Bone marrow (tissue), 2 donors: Measurements from ENCODE around the gene CHID1.

Experiments used
- DNase-seq, 2 donors: peaks; one replicate each; lab custom pipeline; 2025; lab: John Stamatoyannopoulos, UW

The CHID1 gene

GRCh38 chr11:823441-824291 lies 86.9 kb downstream of the CHID1 start:
- DNase-seq = no peak

GRCh38 chr11:821512-822371 lies 88.9 kb downstream of the CHID1 start:
- DNase-seq = peak in 1 of 2 donors; percentile 16

GRCh38 chr11:820655-821511 lies 89.7 kb downstream of the CHID1 start:
- DNase-seq = peak in 1 of 2 donors; percentile 55

- peak; percentile 59 to 66 for DNase-seq
These were observed 90.5 kb downstream of the CHID1 start for GRCh38 chr11:819943-820649.

GRCh38 chr11:819129-819931 lies 91.3 kb downstream of the CHID1 start:
- peak; percentile 59 to 80 for DNase-seq

- no peak for DNase-seq
These were observed 92.0 kb downstream of the CHID1 start, which contains the start of gene PNPLA2 for GRCh38 chr11:818396-819128. Gene PNPLA2 (plus strand): TSS chr11:818914. CDS start chr11:819719, 805 bp downstream.
